ENCODE data around the gene WDFY4. TPM values are rescaled to one million over a fixed set of nuclear protein-coding genes. Genes with fewer than 3 reads are reported as not detected.

Gene WDFY4
- total and polyA plus RNA-seq, 2 of the 13 experiments (the other 11 are each of a cell fraction or from before 2014, with no cell fraction given): not detected

GRCh38 chr10:49028639-49029038 lies 344.0 kb downstream of the WDFY4 start (continued):
- no peak for TF ChIP-seq GLMP (CRISPR knock-in tag; IDR thresholded peaks at IDR 0.05; ENCODE audit: borderline replicate concordance)

DNA sequence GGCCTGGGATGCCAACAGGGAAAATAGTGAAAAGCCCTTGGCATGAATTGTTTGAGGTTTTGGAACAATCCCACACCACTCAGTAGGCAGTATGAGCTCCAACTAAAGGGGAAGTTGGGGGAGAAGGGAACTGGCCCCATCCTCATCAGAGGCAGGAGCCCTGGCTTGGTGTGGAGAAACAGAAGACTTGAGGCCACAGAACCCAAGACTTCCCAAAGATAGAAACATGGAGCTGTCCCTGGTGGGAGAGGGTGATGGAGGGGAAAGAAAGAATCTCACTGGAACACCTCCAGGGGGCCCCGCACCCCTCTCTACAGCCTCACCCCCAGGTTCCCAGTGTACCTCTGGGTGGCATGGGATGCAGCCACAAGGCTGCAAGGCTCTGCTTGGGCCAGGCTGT lies 345.0 kb downstream of the WDFY4 start:
- Histone ChIP-seq H2AFZ (ENCODE audit: low read length) (no peak overlapping the region), H3K4me2 (ENCODE audit: low read depth, low read length) (no peak overlapping the region), H4K20me1 (ENCODE audit: insufficient read depth, low read length) (no peaks in the 10 kb centered on the region), H3K27ac (ENCODE audit: extremely low read length, insufficient read depth, low read length) (no peak overlapping the region), H3K79me2 (ENCODE audit: insufficient read depth, low read length) (no peaks in the 10 kb centered on the region), H3K36me3 (replicated peaks in 1 of 2; ENCODE audit: control insufficient read depth in 1 of 2, insufficient read depth in 2 of 2, low read length in 2 of 2) (no peaks in the 10 kb centered on the region), H3K9ac (ENCODE audit: insufficient read depth, low read depth, low read length) (no peak overlapping the region), H3K4me1 (ENCODE audit: insufficient read depth, low read length) (peaks cover 13% of the 10 kb centered on the region), H3K4me3 (replicated peaks in 1 of 3; ENCODE audit: insufficient read depth in 1 of 3, low read depth in 2 of 3, low read length in 3 of 3) (no peak overlapping the region), H3K27me3 (ENCODE audit: control insufficient read depth in 1 of 2, insufficient read depth in 2 of 2, low read length in 2 of 2) (no peaks in the 10 kb centered on the region), H3K9me3 (ENCODE audit: low read length) (no peaks in the 10 kb centered on the region)
- in situ Hi-C loops (cut with HindIII; ENCODE audit: extremely low pct_ligation_motif_present, low pct_unique_long_range_greater_than_20kb): no loop called here
- ChIA-PET CTCF (ENCODE audit: low intra/inter-chr PET ratio, low total read pairs) (no interaction called here), POLR2A (no interaction called here)
- no TSS peak for BruUV-seq (replicated peaks)
- intact Hi-C loops (cut with micrococcal nuclease; ENCODE audit: unreplicated experiment): no loop called here
- DNase-seq (ENCODE audit: low spot score) (no peak), FAIRE-seq (no peak), ATAC-seq (no peak)
- WGBS (ENCODE audit: low lambda C conversion rate): 44% methylated on average over 1 of the region's 1 CpG
- TF ChIP-seq JUND (CRISPR knock-in tag; IDR thresholded peaks at IDR 0.05) (no peak), ZNF607 (CRISPR knock-in tag; IDR thresholded peaks at IDR 0.05; ENCODE audit: borderline replicate concordance) (no peak), ZNF24 (IDR thresholded peaks at IDR 0.05) (no peak), KLF11 (CRISPR knock-in tag; IDR thresholded peaks at IDR 0.05) (no peak), FOXP1 (IDR thresholded peaks at IDR 0.05) (no peak), FOXP1 (CRISPR knock-in tag; IDR thresholded peaks at IDR 0.05) (no peak), SOX13 (IDR thresholded peaks at IDR 0.05) (no peak), SOX13 (CRISPR knock-in tag; conservative IDR thresholded peaks at IDR 0.05 in 1 of 2, IDR thresholded peaks at IDR 0.05 in 1 of 2) (no peak), NR1H2 (CRISPR knock-in tag; IDR thresholded peaks at IDR 0.05; ENCODE audit: borderline replicate concordance, low read depth) (no peak), ZFP90 (CRISPR knock-in tag; IDR thresholded peaks at IDR 0.05; ENCODE audit: borderline replicate concordance) (no peak), POGZ (CRISPR knock-in tag; IDR thresholded peaks at IDR 0.05) (no peak), RNF219 (CRISPR knock-in tag; IDR thresholded peaks at IDR 0.05) (no peak), ZNF333 (CRISPR knock-in tag; IDR thresholded peaks at IDR 0.05; ENCODE audit: borderline replicate concordance) (no peak), ZNF484 (CRISPR knock-in tag; IDR thresholded peaks at IDR 0.05; ENCODE audit: borderline replicate concordance, low read depth) (no peak), ZGPAT (CRISPR knock-in tag; IDR thresholded peaks at IDR 0.05) (no peak), ATRX (CRISPR knock-in tag; IDR thresholded peaks at IDR 0.05; ENCODE audit: borderline replicate concordance) (no peak), STAT6 (CRISPR knock-in tag; IDR thresholded peaks at IDR 0.05; ENCODE audit: borderline replicate concordance) (no peak)

Measured in HepG2 (cell line).